DOHH2 (cell line): ENCODE data around the gene SLC1A3.
"Not testable (repeated sequence)": the region's sequence is repeated elsewhere in the genome, so short reads cannot be mapped to it uniquely, and the experiment has no call there.

Experiments used
- H3F3A ChIP-seq: fragments of 200-600 bp; sonication (generic), shearing (Covaris generic); 2 replicates; pipeline ENCODE4 v1.6.0; 2016; ENCODE audit warnings: antibody characterized with exemption, mild to moderate bottlenecking; ENCODE audit not compliant: control insufficient read depth, insufficient read depth
- H3K27ac ChIP-seq: fragments of 200-600 bp; sonication (generic); 2 replicates; pipeline ENCODE4 v1.5.1; 2014; ENCODE audit warnings: low read depth, mild to moderate bottlenecking, low read length, moderate library complexity
- H3K27me3 ChIP-seq: fragments of 200-600 bp; sonication (generic); 2 replicates; pipeline ENCODE4 v1.6.1; 2014; ENCODE audit warnings: mild to moderate bottlenecking, low read length, mixed read lengths; ENCODE audit not compliant: control insufficient read depth
- H3K36me3 ChIP-seq: fragments of 200-600 bp; sonication (generic); 2 replicates; pipeline ENCODE4 v1.6.1; 2014; ENCODE audit warnings: mild to moderate bottlenecking, low read length, moderate library complexity, mixed read lengths; ENCODE audit not compliant: control insufficient read depth
- H3K4me1 ChIP-seq: fragments of 200-600 bp; sonication (generic); 2 replicates; pipeline ENCODE4 v1.6.1; 2014; ENCODE audit warnings: mild to moderate bottlenecking, low read length, mixed read lengths; ENCODE audit not compliant: control insufficient read depth
- H3K4me2 ChIP-seq: fragments of 200-600 bp; sonication (generic); 2 replicates; pipeline ENCODE4 v1.6.0; 2014; ENCODE audit warnings: mild to moderate bottlenecking, low read length, moderate library complexity
- H3K4me3 ChIP-seq: fragments of 200-600 bp; sonication (generic); 2 replicates; pipeline ENCODE4 v1.5.1; 2014; ENCODE audit warnings: mild to moderate bottlenecking, low read length, mixed read lengths
- H3K79me2 ChIP-seq: fragments of 200-600 bp; sonication (generic); 2 replicates; pipeline ENCODE4 v1.6.1; 2014; ENCODE audit warnings: mild to moderate bottlenecking, low read length, mixed read lengths; ENCODE audit not compliant: control insufficient read depth
- H3K9me2 ChIP-seq: fragments of 200-600 bp; sonication (generic); replicated peaks from 2 replicates; pipeline ENCODE4 v1.6.1; 2014; ENCODE audit warnings: mild to moderate bottlenecking, low read length, mixed read lengths; ENCODE audit not compliant: control insufficient read depth
- H3K9me3 ChIP-seq: fragments of 200-600 bp; sonication (generic); 2 replicates; pipeline ENCODE4 v1.6.1; 2014; ENCODE audit warnings: antibody characterized with exemption, low read length, mixed read lengths; ENCODE audit not compliant: control insufficient read depth, insufficient read depth
- H4K20me1 ChIP-seq: fragments of 200-600 bp; sonication (generic); 2 replicates; pipeline ENCODE4 v1.6.0; 2014; ENCODE audit warnings: low read depth, mild to moderate bottlenecking, antibody characterized with exemption, low read length, moderate library complexity; ENCODE audit not compliant: control insufficient read depth, insufficient read depth
- CTCF ChIP-seq: fragments of 200-600 bp; sonication (generic); IDR thresholded peaks from one replicate; pipeline ENCODE4 v1.5.1; 2014; ENCODE audit warnings: antibody characterized with exemption, mild to moderate bottlenecking, low read depth, low read length; ENCODE audit not compliant: poor library complexity, severe bottlenecking
- EZH2phosphoT487 ChIP-seq: fragments of 200-600 bp; sonication (generic); IDR thresholded peaks from 2 replicates; pipeline ENCODE4 v1.6.1; 2017; ENCODE audit warnings: borderline replicate concordance, mild to moderate bottlenecking, antibody characterized with exemption, low read length, moderate library complexity, mixed read lengths

The SLC1A3 gene

DNA sequence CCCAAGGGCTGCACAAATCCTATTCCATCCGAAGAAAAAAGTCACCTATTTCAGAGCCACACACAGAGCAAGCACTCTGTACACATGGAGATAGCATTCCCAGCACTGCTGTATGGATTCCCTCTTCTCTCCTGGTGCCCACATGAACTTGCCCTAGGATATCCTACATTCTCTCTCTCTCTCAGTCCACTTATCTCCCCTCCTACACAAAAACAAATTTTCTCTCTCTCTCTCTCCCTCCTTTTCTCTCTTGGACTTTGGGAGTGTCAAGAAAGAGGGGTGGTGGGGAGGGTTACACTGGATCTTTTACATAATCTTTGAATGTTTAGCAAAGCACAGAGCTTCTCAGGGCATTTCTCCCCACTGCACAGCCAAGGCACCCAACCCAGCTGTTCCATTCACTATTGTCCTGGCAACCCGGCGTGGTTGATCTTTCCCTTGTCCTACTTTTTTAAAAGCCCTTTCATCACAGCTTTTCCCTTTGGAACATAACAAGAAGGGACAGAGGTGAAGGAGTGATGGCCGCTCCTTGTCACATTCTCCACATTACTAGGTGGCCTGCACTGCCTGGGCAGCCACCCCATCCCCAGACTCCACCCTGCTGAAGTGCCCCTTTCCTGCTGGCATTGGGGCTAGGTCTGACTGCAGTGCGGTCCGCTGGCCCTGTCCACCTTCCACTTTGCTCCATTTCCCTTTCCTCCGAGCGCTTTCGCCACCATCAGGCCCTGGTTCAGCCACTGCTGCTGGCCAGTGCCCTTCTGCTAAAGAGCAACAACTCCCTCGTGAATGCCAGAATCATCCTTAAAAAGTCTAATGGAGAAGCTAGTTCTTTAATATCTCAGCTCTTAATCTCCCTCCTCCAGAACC lies 22.2 kb upstream of the SLC1A3 start:
- H3F3A ChIP-seq: no peaks in the 10 kb centered on the region
- H4K20me1 ChIP-seq: no peaks in the 10 kb centered on the region
- H3K4me3 ChIP-seq: no peak overlapping the region
- H3K9me2 ChIP-seq: no peaks in the 10 kb centered on the region
- H3K27me3 ChIP-seq: no peaks in the 10 kb centered on the region
- H3K4me1 ChIP-seq: peaks cover 28% of the 10 kb centered on the region
- TF ChIP-seq EZH2phosphoT487: no peak
- TF ChIP-seq CTCF: no peak
- no peaks in the 10 kb centered on the region for H3K36me3 ChIP-seq
- H3K79me2 ChIP-seq: no peaks in the 10 kb centered on the region
- H3K9me3 ChIP-seq: no peaks in the 10 kb centered on the region
- H3K4me2 ChIP-seq: no peak overlapping the region
- H3K27ac ChIP-seq: no peak overlapping the region

DNA sequence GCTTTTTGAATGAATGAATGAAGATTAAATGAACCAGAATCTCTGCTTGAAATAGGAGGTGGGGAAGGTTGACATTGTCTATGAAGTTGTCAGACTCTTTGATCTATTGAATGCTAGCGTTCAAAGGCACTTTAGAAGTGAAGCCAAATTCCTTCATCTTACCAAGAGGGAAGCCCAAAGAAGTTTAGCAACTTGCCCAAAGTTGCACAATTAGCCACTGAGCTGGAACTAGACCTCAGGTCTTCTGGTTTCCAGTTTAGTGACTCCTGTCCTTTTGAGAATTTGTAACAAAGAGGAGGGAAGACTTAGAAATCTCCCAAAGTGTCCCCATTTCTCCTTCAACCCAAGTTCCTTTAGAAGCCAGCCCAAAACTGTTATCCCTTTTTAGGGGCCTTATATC lies 20.7 kb upstream of the SLC1A3 start:
- Histone ChIP-seq H3K79me2 (no peaks in the 10 kb centered on the region), H3K4me2 (no peak overlapping the region), H3K9me2 (no peaks in the 10 kb centered on the region), H3K36me3 (no peaks in the 10 kb centered on the region), H3K27me3 (no peaks in the 10 kb centered on the region), H4K20me1 (no peaks in the 10 kb centered on the region), H3K9me3 (no peaks in the 10 kb centered on the region), H3K4me1 (peaks cover 15% of the 10 kb centered on the region), H3K4me3 (no peak overlapping the region), H3F3A (no peaks in the 10 kb centered on the region), H3K27ac (no peak overlapping the region)
- TF ChIP-seq EZH2phosphoT487: no peak
- no peak for TF ChIP-seq CTCF

- TF ChIP-seq EZH2phosphoT487: no peak
- no peak for TF ChIP-seq CTCF
These were observed 19.1 kb upstream of the SLC1A3 start for GRCh38 chr5:36587354-36587753.

GRCh38 chr5:36589735-36590134 lies 16.7 kb upstream of the SLC1A3 start:
- not testable (repeated sequence) for H3F3A ChIP-seq, H3K9me2 ChIP-seq, H3K36me3 ChIP-seq, H3K27me3 ChIP-seq, H3K4me2 ChIP-seq, H4K20me1 ChIP-seq, H3K4me3 ChIP-seq, H3K27ac ChIP-seq, H3K9me3 ChIP-seq, H3K79me2 ChIP-seq
- H3K4me1 ChIP-seq: peaks cover 10% of the 10 kb centered on the region; the same call in 1 of the 2 replicates

More at GRCh38 chr5:36587354-36587753, 19.1 kb upstream of the SLC1A3 start:
- Histone ChIP-seq H3K27me3 (no peaks in the 10 kb centered on the region), H3K4me2 (no peak overlapping the region), H3K9me3 (no peaks in the 10 kb centered on the region), H3K36me3 (no peaks in the 10 kb centered on the region), H3K9me2 (no peaks in the 10 kb centered on the region), H4K20me1 (no peaks in the 10 kb centered on the region), H3K4me3 (no peak overlapping the region), H3K79me2 (no peaks in the 10 kb centered on the region), H3F3A (no peaks in the 10 kb centered on the region), H3K27ac (no peak overlapping the region), H3K4me1 (peaks cover 4% of the 10 kb centered on the region; the same call in 1 of the 2 replicates)
